Stimulated activated CD4-positive, alpha-beta T cell treated with anti-CD3 and anti-CD28 coated beads, TNF-alpha, amount 100 ng/mL, for 1 hour (primary cell): Measurements from ENCODE around the gene CPAMD8.

Experiments
- DNase-seq, 3 donors: peaks; one replicate each; pipeline ENCODE4 v3.0.0-alpha.2; 2020; ENCODE audit warnings: low read depth in 3 of 3, low spot score in 1 of 3

The CPAMD8 gene

DNA sequence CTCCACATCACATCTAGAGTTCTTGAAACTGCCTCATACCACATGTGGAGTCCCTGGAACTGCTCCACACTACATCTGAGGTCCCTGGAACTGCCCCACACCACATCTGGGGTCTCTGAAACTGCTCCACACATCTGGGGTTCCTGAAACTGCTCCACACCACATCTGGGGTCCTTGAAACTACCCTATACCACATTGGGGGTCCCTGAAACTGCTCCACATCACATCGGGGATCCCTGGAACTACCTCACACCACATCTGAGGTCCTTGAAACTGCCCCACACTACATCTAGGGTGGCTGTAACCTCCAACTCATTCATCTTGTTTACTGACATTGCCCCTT lies 104.0 kb downstream of the CPAMD8 start:
- DNase-seq = no peak

GRCh38 chr19:16921766-16922591 lies 104.6 kb downstream of the CPAMD8 start:
- DNase-seq = no peak

- DNase-seq = no peak
Measured at GRCh38 chr19:16920816-16921529, 105.6 kb downstream of the CPAMD8 start.

DNA sequence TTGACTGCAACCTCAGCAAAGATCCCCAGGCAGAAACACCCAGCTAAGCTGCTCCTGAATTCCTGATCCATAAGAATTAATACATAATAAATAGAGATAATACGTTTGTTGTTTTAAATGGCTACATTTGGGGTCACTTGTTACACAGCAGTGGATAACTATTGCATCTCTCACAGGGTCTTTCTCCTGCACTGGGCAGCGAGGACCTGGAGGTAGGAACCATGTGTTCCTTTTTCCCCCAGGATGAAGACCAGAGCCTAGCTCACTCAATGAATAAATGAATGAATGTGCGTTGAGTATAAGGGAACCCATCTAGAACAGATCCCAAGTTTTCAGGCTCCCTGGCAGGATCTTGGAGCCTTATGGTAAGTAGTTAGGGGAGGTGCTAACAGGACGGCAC lies 107.1 kb downstream of the CPAMD8 start:
- DNase-seq = no peak

DNA sequence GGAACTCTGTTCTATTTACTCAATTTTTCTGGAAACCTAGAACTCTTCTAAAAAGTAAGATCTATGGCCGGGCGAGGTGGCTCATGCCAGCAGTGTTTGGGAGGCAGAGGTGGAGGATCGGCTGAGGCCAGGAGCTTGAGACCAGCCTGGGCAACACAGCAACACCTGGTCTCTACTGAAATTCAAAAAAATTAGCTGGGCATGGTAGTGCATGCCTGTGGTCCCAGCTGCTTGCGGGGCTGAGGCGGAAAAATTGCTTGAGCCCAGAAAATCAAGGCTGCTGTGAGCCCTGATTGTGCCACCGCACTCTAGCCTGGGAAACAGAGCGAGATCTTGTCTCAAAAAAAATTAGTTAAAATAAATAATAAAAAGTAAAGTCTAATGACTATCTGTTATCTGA lies 109.2 kb downstream of the CPAMD8 start:
- no peak for DNase-seq

DNA sequence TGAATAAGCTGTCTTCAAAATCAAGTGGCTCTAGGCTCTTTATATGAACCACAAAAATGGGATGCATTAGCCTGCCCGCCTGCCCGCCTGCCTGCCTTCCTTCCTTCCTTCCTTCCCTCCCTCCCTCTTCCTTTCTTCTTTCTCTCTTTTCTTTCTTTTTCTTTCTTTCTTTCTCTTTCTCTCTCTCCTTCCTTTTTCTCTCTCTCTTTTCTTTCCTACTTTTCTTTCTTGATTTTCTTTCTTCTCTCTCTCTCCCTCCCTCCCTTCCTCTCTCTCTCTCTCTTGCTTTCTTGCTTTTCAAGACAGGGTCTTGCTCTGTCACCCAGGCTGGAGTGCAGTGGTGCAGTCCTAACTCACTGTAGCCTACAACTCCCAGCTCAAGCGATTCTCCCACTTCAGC lies 110.9 kb downstream of the CPAMD8 start:
- no peak for DNase-seq

DNA sequence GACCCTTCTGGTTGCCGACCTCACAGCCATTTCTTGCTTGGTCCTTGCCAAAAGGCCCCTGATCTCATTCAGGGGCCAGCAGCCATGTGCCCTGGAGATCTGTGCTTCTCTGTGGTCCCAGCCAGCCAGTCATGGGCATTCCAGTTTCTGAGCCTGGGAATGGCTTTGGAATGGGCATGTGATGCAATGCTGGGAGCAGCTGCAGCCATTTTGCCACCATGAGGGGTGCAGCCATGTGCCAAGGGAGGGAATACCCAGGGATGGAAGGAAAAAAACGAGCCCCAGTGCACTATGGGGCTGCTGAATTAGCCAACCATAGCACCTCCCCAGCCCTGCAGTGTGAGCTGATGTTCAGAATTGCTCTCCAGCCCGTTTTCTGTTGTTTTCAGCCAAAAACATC lies 111.5 kb downstream of the CPAMD8 start:
- DNase-seq = no peak

- no peak for DNase-seq
Measured at GRCh38 chr19:16914421-16914820, 112.2 kb downstream of the CPAMD8 start.

- DNase-seq = no peak
Measured at GRCh38 chr19:16912780-16913179, 113.8 kb downstream of the CPAMD8 start.

DNA sequence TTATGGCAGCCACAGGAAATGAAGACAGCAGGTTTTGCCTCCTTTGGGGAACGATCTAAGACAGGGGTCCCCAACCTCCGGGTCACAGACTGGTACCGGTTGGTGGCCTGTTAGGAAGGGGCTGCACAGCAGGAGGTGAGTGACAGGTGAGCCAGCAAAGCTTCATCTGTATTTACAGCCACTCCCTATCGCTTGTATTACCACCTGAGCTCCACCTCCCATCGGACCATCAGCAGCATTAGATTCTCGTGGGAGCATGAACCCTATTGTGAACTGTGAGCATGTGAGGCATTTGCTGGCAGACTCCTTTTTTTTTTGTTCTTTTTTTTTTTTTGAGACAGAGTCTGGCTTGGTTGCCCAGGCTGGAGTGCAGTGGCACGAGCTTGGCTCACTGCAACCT lies 115.6 kb downstream of the CPAMD8 start:
- DNase-seq = no peak

DNA sequence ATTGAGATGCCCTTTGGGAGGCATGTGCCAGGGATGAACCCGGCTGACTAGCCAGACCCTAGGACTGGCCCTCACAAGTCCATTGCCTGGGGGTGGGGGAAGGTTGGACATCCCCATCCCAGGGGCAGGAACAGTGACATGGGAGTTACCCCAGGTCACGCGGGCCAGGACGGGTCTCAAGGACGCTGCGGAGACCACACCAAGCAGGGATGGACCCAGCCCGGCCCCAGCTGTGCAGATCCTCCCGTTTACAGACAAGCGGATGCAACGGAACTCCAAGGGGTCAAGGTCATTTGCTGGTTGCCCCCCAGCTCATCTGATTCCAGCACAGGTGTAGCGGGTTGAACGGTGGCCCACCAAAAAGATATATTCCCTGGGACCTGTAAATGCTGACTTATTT lies 117.9 kb downstream of the CPAMD8 start:
- no peak for DNase-seq

DNA sequence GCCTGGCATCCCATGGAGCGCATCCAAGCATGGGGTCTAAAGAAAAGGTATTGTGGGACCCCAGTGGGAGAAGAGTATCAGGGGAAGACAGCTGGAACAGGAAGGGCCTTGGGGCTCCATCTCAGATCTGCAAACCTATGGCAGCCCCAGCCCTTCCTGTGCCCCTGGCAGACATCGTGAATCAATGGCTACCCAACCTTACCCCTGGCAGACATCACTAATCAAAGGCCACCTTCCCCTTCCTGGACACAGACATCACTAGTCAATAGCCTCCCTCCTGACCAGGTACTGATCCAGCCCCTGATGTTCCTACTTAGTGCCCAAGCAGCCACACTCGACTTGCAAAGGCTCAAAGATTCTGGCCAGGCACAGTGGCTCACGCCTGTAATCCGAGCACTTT lies 122.0 kb downstream of the CPAMD8 start:
- no peak for DNase-seq

DNA sequence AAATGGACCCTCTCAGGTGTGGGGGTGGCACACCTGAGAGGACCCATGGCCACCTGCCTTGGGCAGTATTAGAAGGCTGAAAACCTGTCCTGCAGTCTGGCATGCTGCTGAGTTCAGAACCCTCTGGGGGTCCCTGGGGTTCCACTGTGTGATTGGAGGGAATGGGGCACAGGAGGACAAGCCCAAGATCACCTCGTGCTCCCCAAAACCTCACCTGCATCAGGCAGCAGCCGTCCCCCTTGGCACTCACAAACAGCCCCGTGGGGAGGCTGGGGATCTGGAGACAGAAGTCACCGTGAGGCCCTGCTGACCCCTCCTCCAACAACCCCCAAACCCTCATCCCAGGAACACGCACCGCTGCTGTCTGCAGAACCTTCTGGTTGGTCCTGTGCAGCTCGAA lies 123.3 kb downstream of the CPAMD8 start:
- no peak for DNase-seq

DNA sequence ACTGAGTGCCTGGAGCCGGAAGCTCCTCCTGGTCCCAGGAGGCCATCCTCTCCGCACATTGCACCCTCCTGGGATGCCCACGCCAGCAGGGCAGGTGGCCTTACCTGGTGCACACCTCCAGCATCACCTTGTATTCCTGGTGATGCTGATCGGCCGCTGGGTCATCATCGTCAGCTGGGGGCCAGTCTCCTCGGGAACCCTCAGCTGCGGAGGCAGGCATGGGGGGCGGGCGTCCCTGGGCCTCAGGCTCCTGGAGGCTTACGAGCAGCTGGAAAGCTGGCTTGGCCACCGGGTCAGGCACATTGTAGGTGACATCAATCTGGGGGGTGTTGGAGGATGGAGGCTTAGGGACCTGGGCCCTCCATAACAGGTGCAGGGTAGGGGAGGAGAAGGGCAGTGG lies 124.1 kb downstream of the CPAMD8 start:
- DNase-seq = no peak

- no peak for DNase-seq
Measured at GRCh38 chr19:16901491-16902175, 125.0 kb downstream of the CPAMD8 start.

GRCh38 chr19:16899566-16900075 lies 127.0 kb downstream of the CPAMD8 start:
- DNase-seq = no peak

GRCh38 chr19:16898361-16899015 lies 128.1 kb downstream of the CPAMD8 start:
- no peak for DNase-seq

DNA sequence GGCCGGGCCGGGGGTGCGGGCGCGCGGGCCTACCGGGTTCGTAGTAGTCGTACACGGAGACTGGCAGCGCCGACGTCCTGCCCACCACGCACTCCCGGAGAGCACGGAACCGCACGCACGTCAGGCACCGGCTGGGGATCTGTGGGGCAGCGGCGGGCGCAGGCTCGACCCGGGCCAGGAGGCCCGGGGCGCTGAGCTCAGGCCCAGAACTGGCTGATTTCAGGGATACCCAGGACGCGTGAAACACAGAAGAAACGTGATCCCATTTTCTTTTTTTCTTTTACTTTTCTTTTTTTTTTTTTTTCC lies 128.8 kb downstream of the CPAMD8 start:
- no peak for DNase-seq

- peak; percentile 7 to 31 (median 23) for DNase-seq
Measured at GRCh38 chr19:16897029-16897855, 129.4 kb downstream of the CPAMD8 start.

- no peak for DNase-seq
Measured at GRCh38 chr19:16896146-16897028, 130.2 kb downstream of the CPAMD8 start.
